Subcutaneous adipose tissue (tissue), 4 donors: ENCODE results near the gene UCMA. TPM values are rescaled to one million over a fixed set of nuclear protein-coding genes. Genes with fewer than 3 reads are reported as not detected.

ENCODE experiments used
- CTCF ChIP-seq: fragments of 450-650 bp; IDR thresholded peaks from one replicate; pipeline ENCODE4 v1.5.1; 2016; ENCODE audit warnings: low read depth, mild to moderate bottlenecking, control low read depth, antibody characterized with exemption, moderate library complexity
- total RNA-seq, 4 donors: library from RNA; depleted of rRNA; stranded (reverse); fragments of >200 nt; gene quantifications; one replicate each; pipeline ENCODE4 v1.1.0, GENCODE V29; 2016

UCMA gene
- total RNA-seq, 4 donors from 2014 or later: not detected

GRCh38 chr10:13241613-13242012 is 7.4 kb upstream of the UCMA start:
- no peak for TF ChIP-seq CTCF

- no peak for TF ChIP-seq CTCF
Measured at GRCh38 chr10:13239923-13240322, 5.7 kb upstream of the UCMA start.

GRCh38 chr10:13238271-13239077 is 4.3 kb upstream of the UCMA start:
- TF ChIP-seq CTCF: no peak

- TF ChIP-seq CTCF: no peak
Measured at GRCh38 chr10:13236638-13237037, 2.5 kb upstream of the UCMA start.

- TF ChIP-seq CTCF: no peak
Measured at GRCh38 chr10:13233358-13233757, 816 bp downstream of the UCMA start.

- no peak for TF ChIP-seq CTCF
Measured at GRCh38 chr10:13231808-13232207, 2.4 kb downstream of the UCMA start.

- TF ChIP-seq CTCF: no peak
Measured at GRCh38 chr10:13231190-13231589, 3.0 kb downstream of the UCMA start.
